HG03432 (cell line): Measurements from ENCODE around the gene PAOX.
"Not testable (repeated sequence)": the region's sequence is repeated elsewhere in the genome, so short reads cannot be mapped to it uniquely, and the experiment has no call there.

Experiments
- ATAC-seq: cut with Tn5 transposase; IDR thresholded peaks from one replicate; pipeline ENCODE4 v1.9.1; 2021; ENCODE audit warnings: mild to moderate bottlenecking, moderate library complexity; ENCODE audit not compliant: unreplicated experiment

The PAOX gene

GRCh38 chr10:133403359-133403758, 24.3 kb downstream of the PAOX start:
- no peak for ATAC-seq

- ATAC-seq: no peak
These were observed 24.7 kb downstream of the PAOX start for GRCh38 chr10:133403784-133404183.

DNA sequence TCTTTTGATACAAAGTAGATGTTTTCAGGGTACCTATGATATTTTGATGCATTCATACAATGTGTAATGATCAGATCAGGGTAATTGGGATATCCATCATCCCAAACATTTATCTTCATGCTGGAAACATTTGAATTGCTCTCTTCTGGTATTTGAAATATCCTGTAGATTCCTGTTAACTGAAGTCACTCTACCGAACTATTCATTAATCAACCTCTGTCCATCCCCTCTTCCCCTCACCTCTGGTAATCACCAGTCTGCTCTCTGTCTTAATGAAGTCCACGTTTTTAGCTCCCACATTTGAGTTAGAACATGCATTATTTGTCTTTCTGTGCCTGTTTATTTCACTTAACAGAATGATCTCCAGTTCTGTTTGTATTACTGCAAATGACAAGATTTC, 26.2 kb downstream of the PAOX start:
- no peak for ATAC-seq

DNA sequence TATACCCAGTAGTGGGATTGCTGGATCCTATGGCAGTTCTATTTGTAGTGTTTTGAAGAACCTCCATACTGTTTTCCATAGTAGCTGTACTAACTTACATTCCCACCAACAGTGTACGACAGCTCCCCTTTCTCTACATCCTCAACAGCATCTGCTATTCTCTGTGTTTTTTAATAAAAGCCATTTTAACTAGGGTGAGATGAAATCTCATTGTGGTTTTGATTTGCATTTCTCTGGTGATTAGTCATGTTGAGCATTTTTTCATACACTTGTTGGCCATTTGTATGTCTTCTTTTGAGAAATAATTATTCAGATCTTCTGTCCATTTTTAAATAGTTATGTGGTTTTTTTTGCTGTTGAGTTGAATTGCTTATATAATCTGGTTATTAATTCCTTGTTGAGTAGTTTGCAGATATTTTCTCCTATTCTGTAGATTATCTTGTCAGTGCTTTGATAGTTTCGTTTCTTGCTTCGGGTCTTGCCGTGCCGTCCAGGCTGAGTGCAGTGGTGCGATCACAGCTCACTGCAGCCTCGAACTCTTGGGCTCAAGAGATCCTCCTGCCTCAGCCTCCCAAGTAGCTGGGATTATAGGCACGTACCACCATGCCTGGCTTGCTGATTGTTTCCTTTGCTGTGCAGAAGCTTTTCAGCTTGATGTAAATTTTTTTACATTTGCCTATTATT, 26.9 kb downstream of the PAOX start:
- peak; percentile 62 for ATAC-seq

DNA sequence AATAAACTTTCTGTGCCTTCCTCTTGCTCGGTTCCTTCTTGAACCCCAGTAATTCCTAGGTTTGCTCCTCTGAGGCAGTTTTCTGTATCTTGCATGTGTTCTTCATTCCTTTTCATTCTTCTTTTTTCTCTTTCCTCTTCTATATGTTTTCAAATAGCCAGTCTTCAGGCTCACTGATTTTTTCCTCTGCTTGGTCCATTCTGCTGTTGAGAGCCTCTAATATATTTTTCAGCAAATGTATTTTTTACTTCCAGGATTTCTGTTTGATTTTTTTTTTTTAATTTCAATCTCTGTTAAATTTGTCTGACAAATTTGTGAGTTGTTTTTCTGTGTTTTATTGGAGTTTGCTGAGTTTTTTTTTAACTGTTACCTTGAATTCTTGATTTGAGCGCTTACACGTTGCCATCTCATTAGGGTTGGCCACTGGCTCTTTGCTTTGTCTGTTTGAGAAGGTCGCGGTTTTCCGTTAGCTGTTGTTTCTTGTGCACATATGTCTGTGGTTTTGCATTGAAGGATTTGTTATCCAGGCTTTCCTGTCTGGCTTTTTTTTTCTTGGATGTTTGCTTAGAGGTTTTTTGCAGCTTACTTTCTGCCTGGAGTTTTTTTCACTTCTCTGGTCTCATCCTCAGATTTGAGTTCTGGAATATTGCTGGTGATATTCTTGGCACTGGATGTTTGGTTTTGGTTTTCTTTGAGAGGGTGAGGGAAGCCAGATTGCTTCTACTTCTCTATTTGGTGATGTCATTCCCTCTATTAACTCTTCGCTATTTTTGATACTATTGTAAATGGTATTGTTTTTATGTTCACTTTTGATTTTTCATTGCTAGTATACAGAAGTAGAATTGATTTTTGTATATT, 32.7 kb downstream of the PAOX start:
- no peak for ATAC-seq

- ATAC-seq: no peak
These were observed 33.3 kb downstream of the PAOX start for GRCh38 chr10:133412381-133412711.

GRCh38 chr10:133414401-133414800, 35.3 kb downstream of the PAOX start:
- not testable (repeated sequence) for ATAC-seq

- ATAC-seq: no peak
These were observed 36.7 kb downstream of the PAOX start for GRCh38 chr10:133415752-133416151.

DNA sequence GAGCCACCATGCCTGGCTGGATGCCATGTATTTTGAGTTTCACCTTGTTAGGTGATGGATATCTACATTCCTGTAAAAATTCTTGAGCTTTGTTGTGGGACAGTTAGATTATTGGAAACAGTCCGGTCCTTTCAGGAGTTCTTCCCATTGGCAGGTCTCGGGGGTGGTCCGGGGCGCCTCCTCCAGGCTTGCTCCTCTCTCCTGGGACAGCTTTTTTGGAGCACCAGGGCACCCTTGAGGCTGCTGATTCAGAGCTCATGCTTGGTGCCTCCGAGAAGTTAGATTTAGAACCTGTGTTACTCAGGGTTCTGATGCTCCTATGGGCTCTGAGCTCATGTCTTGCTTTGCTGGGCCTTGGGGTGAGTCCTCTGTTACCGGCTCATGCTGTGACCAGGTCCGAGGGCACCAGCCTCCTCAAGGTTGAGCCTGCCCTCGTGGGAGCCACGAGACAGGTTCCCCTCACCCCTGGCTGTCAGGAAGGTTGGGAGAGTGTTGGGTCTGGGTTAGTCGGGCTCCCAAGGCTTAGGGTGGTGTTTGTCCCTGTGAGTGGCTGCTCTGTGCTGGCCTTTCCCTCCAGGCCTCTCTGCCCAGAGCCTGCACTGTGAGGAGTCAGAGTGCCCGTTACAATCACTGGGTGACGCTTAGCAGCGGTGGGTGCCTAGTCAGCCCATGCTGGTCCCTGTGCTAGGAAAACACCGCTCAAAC, 39.4 kb downstream of the PAOX start:
- no peak for ATAC-seq

DNA sequence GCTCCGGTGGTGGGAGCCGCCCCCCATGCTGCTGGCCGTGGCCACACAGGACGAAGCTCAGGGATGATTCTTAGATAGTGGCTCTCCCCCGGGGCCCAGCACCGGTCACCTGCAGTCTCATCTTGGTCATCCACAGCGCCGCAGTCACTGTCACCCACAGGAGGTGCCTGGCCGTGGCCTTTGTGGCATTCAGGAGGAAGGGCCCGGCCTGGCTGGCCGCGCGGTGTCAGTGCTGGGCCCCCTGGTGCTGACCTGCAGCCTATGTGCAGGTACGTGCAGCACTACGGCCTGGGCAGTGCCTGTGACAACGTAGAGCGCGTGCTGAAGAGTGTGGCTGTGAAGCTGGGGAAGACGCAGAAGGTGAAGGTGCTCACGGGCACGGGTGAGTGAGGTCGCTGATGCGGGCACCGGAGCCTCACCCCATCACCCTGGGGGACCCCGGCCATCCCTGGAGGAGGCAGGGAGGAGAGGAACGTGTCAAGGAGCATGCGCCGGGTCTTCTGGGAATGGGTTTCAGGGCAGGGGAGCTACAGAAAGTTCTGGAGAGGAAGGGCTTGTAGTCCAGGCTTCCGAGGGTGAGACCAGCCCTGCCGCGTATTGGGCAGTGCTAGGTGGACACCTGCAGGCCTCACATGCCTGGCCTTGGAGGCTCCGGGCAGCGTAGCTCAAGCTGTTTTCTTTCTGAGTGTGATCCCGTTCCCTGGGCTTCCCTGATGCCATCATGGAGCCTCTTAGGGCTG, 40.3 kb downstream of the PAOX start:
- no peak for ATAC-seq

GRCh38 chr10:133420028-133420427, 41.0 kb downstream of the PAOX start:
- ATAC-seq: no peak

DNA sequence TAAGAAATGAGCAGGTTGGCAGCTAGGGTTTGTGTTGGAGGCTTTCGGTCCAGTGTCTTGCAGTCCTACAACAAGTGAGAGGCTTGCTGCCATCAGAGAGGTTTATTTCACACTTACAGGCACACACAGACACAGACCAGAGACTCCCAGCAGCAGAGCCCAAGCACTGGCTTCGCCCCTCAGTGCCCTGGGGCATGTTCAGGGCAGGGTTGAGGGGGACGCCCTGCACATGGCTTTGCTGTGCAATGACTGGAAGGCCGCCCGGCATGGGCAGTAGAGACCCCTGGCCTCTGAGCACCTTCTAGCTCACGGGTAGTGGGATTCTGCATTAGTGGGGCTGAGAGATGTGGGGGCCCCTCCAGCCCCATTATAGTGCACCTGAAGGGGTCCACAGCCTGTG, 41.5 kb downstream of the PAOX start:
- ATAC-seq: no peak

- ATAC-seq: no peak
These were observed 42.5 kb downstream of the PAOX start for GRCh38 chr10:133421336-133422222.

GRCh38 chr10:133422223-133422806, 43.3 kb downstream of the PAOX start:
- no peak for ATAC-seq

- no peak for ATAC-seq
These were observed 44.0 kb downstream of the PAOX start for GRCh38 chr10:133422807-133423771.

GRCh38 chr10:133424102-133424501, 45.0 kb downstream of the PAOX start:
- ATAC-seq: not testable (repeated sequence)

GRCh38 chr10:133424601-133425000, 45.5 kb downstream of the PAOX start, which contains the start of gene SPRN:
Gene SPRN (minus strand): TSS chr10:133424625. CDS start chr10:133423681, 944 bp downstream.
- ATAC-seq: not testable (repeated sequence)

- ATAC-seq: not testable (repeated sequence)
These were observed 50.5 kb downstream of the PAOX start for GRCh38 chr10:133429571-133429970.
